Vagina (tissue), 2 donors: Measurements from ENCODE around the gene OR52E1. TPM values are rescaled to one million over a fixed set of nuclear protein-coding genes. Genes with fewer than 3 reads are reported as not detected.

ENCODE experiments used
- DNase-seq, 2 donors: peaks; one replicate each; pipeline ENCODE4 v3.0.0-alpha.2; 2017; ENCODE audit errors: extremely low spot score in 2 of 2
- H3K27ac ChIP-seq: fragments of 200-600 bp; sonication (generic); one replicate; pipeline ENCODE4 v1.5.1; 2019
- H3K27me3 ChIP-seq: fragments of 200-600 bp; sonication (generic); one replicate; pipeline ENCODE4 v1.5.1; 2019
- H3K36me3 ChIP-seq, 2 donors: fragments of 200-600 bp; sonication (generic); one replicate each; pipeline ENCODE4 v1.5.1; 2017 to 2019
- H3K4me1 ChIP-seq: fragments of 200-600 bp; sonication (generic); one replicate; pipeline ENCODE4 v1.5.1; 2019
- H3K4me3 ChIP-seq, 2 donors: fragments of 200-600 bp; sonication (generic); 1 replicate in 1 of 2; 2 replicates in 1 of 2; pipeline ENCODE4 v1.5.1; 2016 to 2019
- H3K9me3 ChIP-seq: fragments of 200-600 bp; sonication (generic); one replicate; pipeline ENCODE4 v1.5.1; 2019
- CTCF ChIP-seq, 3 experiments: fragments of 450-650 bp in 2 of 3; fragments of 200-600 bp in 1 of 3; sonication (generic) in 1 of 3; IDR thresholded peaks; one replicate each; pipeline ENCODE4 v1.5.1; 2017 to 2019; ENCODE audit warnings: antibody characterized with exemption in 3 of 3, mild to moderate bottlenecking in 2 of 3, moderate library complexity in 2 of 3
- POLR2A ChIP-seq, 2 donors: fragments of 450-650 bp; IDR thresholded peaks; one replicate each; pipeline ENCODE4 v1.6.1; 2017; ENCODE audit warnings: antibody characterized with exemption in 2 of 2, mild to moderate bottlenecking in 2 of 2, moderate library complexity in 2 of 2
- POLR2AphosphoS5 ChIP-seq, 2 donors: sonication (generic); formaldehyde crosslinking; IDR thresholded peaks; one replicate each; pipeline ENCODE4 v1.9.0; 2017; ENCODE audit warnings: antibody characterized with exemption in 2 of 2, mild to moderate bottlenecking in 2 of 2, low read depth in 1 of 2; ENCODE audit not compliant: insufficient read depth in 1 of 2
- intact Hi-C: fragments of 100-400 bp; cut with DNase I; formaldehyde crosslinking; loops from one replicate; pipeline ENCODE4 v1.15.1; 2023
- total RNA-seq: library from RNA; depleted of rRNA; stranded (reverse); fragments of >200 nt; gene quantifications from one replicate; pipeline ENCODE4 v1.2.3, GENCODE V29; 2016

Gene OR52E1
- not detected for total RNA-seq

GRCh38 chr11:5069272-5069671 lies at the start of gene OR52E1:
Gene OR52E1 (plus strand): TSS chr11:5069572.
- Histone ChIP-seq H3K4me3 (no peak within 1 kb of the TSS), H3K9me3 (no peaks in the 10 kb centered on the region), H3K27ac (no peak within 1 kb of the TSS), H3K4me1 (no peaks in the 10 kb centered on the region), H3K36me3 (no peaks in the 10 kb centered on the region), H3K27me3 (no peaks in the 10 kb centered on the region)
- intact Hi-C loops: no loop called here
- TF ChIP-seq POLR2AphosphoS5 (IDR thresholded peaks at IDR 0.05; ENCODE audit: insufficient read depth in 1 of 2, low read depth in 1 of 2): no peak
- no peak for TF ChIP-seq CTCF (IDR thresholded peaks at IDR 0.05)
- no peak for TF ChIP-seq POLR2A (IDR thresholded peaks at IDR 0.05)
- DNase-seq: no peak

- H3K4me1 ChIP-seq: no peaks in the 10 kb centered on the region
- H3K27me3 ChIP-seq: no peaks in the 10 kb centered on the region
- no peak for DNase-seq
- intact Hi-C loops: no loop called here
- no peaks in the 10 kb centered on the region for H3K9me3 ChIP-seq
- TF ChIP-seq CTCF (IDR thresholded peaks at IDR 0.05) (no peak), POLR2A (IDR thresholded peaks at IDR 0.05) (no peak), POLR2AphosphoS5 (IDR thresholded peaks at IDR 0.05; ENCODE audit: insufficient read depth in 1 of 2, low read depth in 1 of 2) (no peak)
- H3K36me3 ChIP-seq: no peaks in the 10 kb centered on the region
- no peak overlapping the region for H3K27ac ChIP-seq
- no peak overlapping the region for H3K4me3 ChIP-seq
Observed at GRCh38 chr11:5021996-5022395, 47.4 kb upstream of the OR52E1 start.

GRCh38 chr11:5036669-5037068 lies 32.7 kb upstream of the OR52E1 start:
- Histone ChIP-seq H3K9me3 (no peaks in the 10 kb centered on the region), H3K4me3 (no peak overlapping the region), H3K27me3 (no peaks in the 10 kb centered on the region), H3K27ac (no peak overlapping the region), H3K4me1 (no peaks in the 10 kb centered on the region), H3K36me3 (no peaks in the 10 kb centered on the region)
- intact Hi-C loops: no loop called here
- TF ChIP-seq CTCF (IDR thresholded peaks at IDR 0.05) (no peak), POLR2AphosphoS5 (IDR thresholded peaks at IDR 0.05; ENCODE audit: insufficient read depth in 1 of 2, low read depth in 1 of 2) (no peak), POLR2A (IDR thresholded peaks at IDR 0.05) (no peak)
- no peak for DNase-seq

GRCh38 chr11:5037926-5038325 lies 31.4 kb upstream of the OR52E1 start:
- Histone ChIP-seq H3K9me3 (no peaks in the 10 kb centered on the region), H3K36me3 (no peaks in the 10 kb centered on the region), H3K27me3 (no peaks in the 10 kb centered on the region), H3K4me3 (no peak overlapping the region), H3K4me1 (no peaks in the 10 kb centered on the region), H3K27ac (no peak overlapping the region)
- TF ChIP-seq POLR2A (IDR thresholded peaks at IDR 0.05): no peak
- no peak for TF ChIP-seq POLR2AphosphoS5 (IDR thresholded peaks at IDR 0.05; ENCODE audit: insufficient read depth in 1 of 2, low read depth in 1 of 2)
- TF ChIP-seq CTCF (IDR thresholded peaks at IDR 0.05): no peak
- no peak for DNase-seq
- intact Hi-C loops: no loop called here

- Histone ChIP-seq H3K36me3 (no peaks in the 10 kb centered on the region), H3K4me3 (no peak overlapping the region), H3K9me3 (no peaks in the 10 kb centered on the region), H3K4me1 (no peaks in the 10 kb centered on the region), H3K27ac (no peak overlapping the region), H3K27me3 (no peaks in the 10 kb centered on the region)
- DNase-seq: no peak
- intact Hi-C loops: no loop called here
- TF ChIP-seq POLR2AphosphoS5 (IDR thresholded peaks at IDR 0.05; ENCODE audit: insufficient read depth in 1 of 2, low read depth in 1 of 2) (no peak), POLR2A (IDR thresholded peaks at IDR 0.05) (no peak), CTCF (IDR thresholded peaks at IDR 0.05) (no peak)
Observed at GRCh38 chr11:5038341-5038740, 31.0 kb upstream of the OR52E1 start.
